Smooth muscle cell of the brain vasculature (primary cell): Measurements from ENCODE around the gene FAN1.
A peak's percentile ranks its signal among the peaks of the same experiment; 100 is the strongest.

ENCODE experiments used
- DNase-seq: peaks from one replicate; pipeline ENCODE4 v3.0.0-alpha.2; 2012; ENCODE audit warnings: low read depth, low spot score

The FAN1 gene

GRCh38 chr15:30919877-30920550, 16.3 kb downstream of the FAN1 start:
- DNase-seq = no peak

- no peak for DNase-seq
These were observed 17.4 kb downstream of the FAN1 start for GRCh38 chr15:30921106-30921505.

- no peak for DNase-seq
These were observed 18.2 kb downstream of the FAN1 start for GRCh38 chr15:30921781-30922479.

- DNase-seq = peak; percentile 18
These were observed 19.0 kb downstream of the FAN1 start for GRCh38 chr15:30922480-30923311.

- DNase-seq = no peak
These were observed 19.7 kb downstream of the FAN1 start for GRCh38 chr15:30923429-30923828.

GRCh38 chr15:30924353-30924752, 20.6 kb downstream of the FAN1 start:
- DNase-seq = peak; percentile 26

GRCh38 chr15:30925686-30926085, 22.0 kb downstream of the FAN1 start:
- no peak for DNase-seq

- DNase-seq = no peak
These were observed 22.4 kb downstream of the FAN1 start for GRCh38 chr15:30926161-30926560.

GRCh38 chr15:30927148-30927761, 23.5 kb downstream of the FAN1 start:
- no peak for DNase-seq

- no peak for DNase-seq
These were observed 24.4 kb downstream of the FAN1 start for GRCh38 chr15:30928076-30928475.

GRCh38 chr15:30929064-30929669, 25.5 kb downstream of the FAN1 start:
- DNase-seq = no peak

- no peak for DNase-seq
These were observed 26.3 kb downstream of the FAN1 start for GRCh38 chr15:30929982-30930381.

- DNase-seq = no peak
These were observed 26.7 kb downstream of the FAN1 start for GRCh38 chr15:30930422-30930821.

- DNase-seq = no peak
These were observed 29.6 kb downstream of the FAN1 start for GRCh38 chr15:30933293-30933692.

- no peak for DNase-seq
These were observed 35.4 kb downstream of the FAN1 start for GRCh38 chr15:30939161-30939560.

GRCh38 chr15:30940359-30940758, 36.6 kb downstream of the FAN1 start:
- DNase-seq = no peak

- DNase-seq = no peak
These were observed 37.8 kb downstream of the FAN1 start for GRCh38 chr15:30941520-30941919.

- no peak for DNase-seq
These were observed 40.1 kb downstream of the FAN1 start for GRCh38 chr15:30943654-30944335.

GRCh38 chr15:30953183-30953582, 49.5 kb downstream of the FAN1 start:
- DNase-seq = no peak

GRCh38 chr15:30953731-30954378, 50.1 kb downstream of the FAN1 start:
- DNase-seq = peak; percentile 50

GRCh38 chr15:30954674-30955073, 51.0 kb downstream of the FAN1 start:
- DNase-seq = no peak
